ENCODE data around the gene ARL15. TPM values are rescaled to one million over a fixed set of nuclear protein-coding genes. Genes with fewer than 3 reads are reported as not detected.

The ARL15 gene
- total RNA-seq, 1 donor from 2014 or later: 74.4 TPM

DNA sequence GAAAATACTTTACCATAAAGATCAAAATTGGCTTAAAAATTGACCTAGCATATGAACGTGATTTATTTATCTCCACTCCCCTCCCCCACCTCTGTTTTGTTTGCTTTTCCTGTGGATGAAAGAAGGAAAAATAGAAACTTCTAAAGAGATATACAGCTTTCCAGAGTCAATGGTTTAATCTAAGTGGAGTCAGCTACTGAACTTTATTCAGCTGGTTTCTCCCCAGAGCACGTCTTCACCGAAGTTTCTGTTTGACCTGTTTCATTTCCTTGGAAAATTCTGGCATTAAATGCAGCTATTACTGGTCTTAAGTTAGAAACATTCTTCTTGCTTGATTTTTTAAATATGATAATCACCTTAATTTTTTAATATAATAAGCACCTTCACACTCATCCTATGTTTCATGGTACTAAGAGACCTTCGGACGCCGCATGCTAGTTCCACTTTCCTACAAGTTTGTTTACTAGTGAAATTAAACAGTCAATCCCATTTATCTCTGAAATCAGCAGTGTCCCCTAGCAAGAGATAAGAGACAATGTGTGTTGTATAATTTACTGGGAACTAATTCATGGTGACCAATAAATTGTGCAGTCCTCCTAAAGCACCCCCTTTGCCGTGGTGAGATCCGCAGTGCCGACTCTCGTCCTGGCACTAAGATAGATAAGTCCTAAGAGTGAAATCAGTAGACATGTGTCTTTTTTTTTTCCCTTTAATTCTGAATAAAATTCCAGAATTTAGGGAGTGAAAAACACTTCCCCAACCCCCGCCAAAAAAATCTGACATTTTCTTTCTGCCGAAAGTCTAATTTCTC is 89.9 kb downstream of the ARL15 start:
- Histone ChIP-seq H3K4me3 (peak overlapping the region in 1 of 2 donors; percentile 3), H3K27me3 (no peaks in the 10 kb centered on the region), H3K36me3 (no peaks in the 10 kb centered on the region), H3K9me3 (no peaks in the 10 kb centered on the region), H3K27ac (no peak overlapping the region), H3K4me1 (peaks cover 9% of the 10 kb centered on the region)
- DNase-seq (ENCODE audit: extremely low spot score in 2 of 2): no peak
- intact Hi-C loops (cut with DNase I): no loop called here
- TF ChIP-seq POLR2A (IDR thresholded peaks at IDR 0.05) (no peak), POLR2AphosphoS5 (IDR thresholded peaks at IDR 0.05; ENCODE audit: insufficient read depth in 1 of 2, low read depth in 1 of 2) (no peak)
- TF ChIP-seq, protein P1, sequence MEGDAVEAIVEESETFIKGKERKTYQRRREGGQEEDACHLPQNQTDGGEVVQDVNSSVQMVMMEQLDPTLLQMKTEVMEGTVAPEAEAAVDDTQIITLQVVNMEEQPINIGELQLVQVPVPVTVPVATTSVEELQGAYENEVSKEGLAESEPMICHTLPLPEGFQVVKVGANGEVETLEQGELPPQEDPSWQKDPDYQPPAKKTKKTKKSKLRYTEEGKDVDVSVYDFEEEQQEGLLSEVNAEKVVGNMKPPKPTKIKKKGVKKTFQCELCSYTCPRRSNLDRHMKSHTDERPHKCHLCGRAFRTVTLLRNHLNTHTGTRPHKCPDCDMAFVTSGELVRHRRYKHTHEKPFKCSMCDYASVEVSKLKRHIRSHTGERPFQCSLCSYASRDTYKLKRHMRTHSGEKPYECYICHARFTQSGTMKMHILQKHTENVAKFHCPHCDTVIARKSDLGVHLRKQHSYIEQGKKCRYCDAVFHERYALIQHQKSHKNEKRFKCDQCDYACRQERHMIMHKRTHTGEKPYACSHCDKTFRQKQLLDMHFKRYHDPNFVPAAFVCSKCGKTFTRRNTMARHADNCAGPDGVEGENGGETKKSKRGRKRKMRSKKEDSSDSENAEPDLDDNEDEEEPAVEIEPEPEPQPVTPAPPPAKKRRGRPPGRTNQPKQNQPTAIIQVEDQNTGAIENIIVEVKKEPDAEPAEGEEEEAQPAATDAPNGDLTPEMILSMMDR (IDR thresholded peaks at IDR 0.05): no peak

DNA sequence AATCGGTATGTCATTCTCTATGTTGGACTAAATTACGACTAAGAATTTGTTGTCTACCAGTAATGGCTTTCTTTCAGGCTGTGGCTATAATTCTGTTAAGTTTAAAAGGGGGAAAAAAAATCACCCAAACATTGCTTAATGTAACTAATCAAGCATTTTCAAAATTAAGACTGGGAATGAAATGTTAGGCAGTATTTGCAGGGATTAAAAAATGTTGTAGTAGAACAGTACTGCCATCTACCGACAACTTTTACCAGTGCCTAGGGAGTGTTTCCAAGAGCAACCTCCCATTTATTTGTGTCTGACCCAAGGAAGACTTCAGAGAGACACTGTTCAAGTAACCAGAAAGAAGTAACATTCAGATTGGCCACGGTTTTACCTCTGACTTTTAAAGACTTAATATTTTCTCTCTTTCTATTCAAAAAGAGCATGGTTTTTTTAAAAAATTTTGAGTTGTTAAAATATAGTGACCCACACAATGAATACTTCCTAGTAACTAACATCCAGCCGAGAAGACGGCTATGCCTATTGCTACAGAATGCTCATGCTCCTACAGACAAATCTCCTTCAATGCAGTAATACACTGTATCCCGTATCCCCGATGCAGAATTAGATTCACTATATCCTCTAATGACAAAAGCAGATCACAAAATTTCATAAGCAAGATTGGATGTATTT is 92.4 kb downstream of the ARL15 start:
- Histone ChIP-seq H3K9me3 (no peaks in the 10 kb centered on the region), H3K36me3 (no peaks in the 10 kb centered on the region), H3K27ac (no peak overlapping the region), H3K4me3 (no peak overlapping the region), H3K27me3 (no peaks in the 10 kb centered on the region), H3K4me1 (peaks cover 9% of the 10 kb centered on the region)
- intact Hi-C loops (cut with DNase I): loop anchor here (10.0 kb wide), 1 partner anchor 743 kb away; no protein-coding TSS in a partner anchor
- TF ChIP-seq, protein P1 (IDR thresholded peaks at IDR 0.05): peak; percentile 13 to 80 (median 41)
- TF ChIP-seq POLR2AphosphoS5 (IDR thresholded peaks at IDR 0.05; ENCODE audit: insufficient read depth in 1 of 2, low read depth in 1 of 2): no peak
- DNase-seq (ENCODE audit: extremely low spot score in 2 of 2): no peak

DNA sequence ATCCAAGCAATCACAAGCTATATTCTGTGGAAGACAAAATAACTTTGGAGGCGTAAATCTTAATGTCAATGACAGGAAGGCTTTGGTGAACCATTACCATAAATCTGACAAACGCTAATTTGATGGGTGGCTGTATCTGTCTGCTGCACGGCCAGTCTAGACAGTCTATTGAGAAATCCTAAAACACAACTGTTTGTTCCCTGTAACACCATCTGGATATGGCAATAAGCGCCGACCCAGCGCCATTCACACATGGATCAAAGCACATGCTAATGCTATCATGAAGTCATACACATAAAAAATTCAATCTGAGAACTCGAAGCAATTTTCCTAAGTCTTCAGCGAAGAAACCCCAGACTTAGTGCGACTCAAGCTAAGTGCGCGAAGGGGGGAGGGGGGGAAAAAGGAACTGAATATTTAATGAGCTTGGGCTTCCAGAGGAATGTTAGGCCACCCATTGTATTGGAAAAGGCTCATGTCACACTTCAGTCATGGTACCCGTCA is 95.1 kb downstream of the ARL15 start:
- Histone ChIP-seq H3K27ac (no peak overlapping the region), H3K36me3 (no peaks in the 10 kb centered on the region), H3K4me3 (no peak overlapping the region), H3K27me3 (no peaks in the 10 kb centered on the region), H3K9me3 (no peaks in the 10 kb centered on the region), H3K4me1 (no peaks in the 10 kb centered on the region)
- intact Hi-C loops (cut with DNase I): loop anchor here (10.0 kb wide), 1 partner anchor 740 kb away; no protein-coding TSS in a partner anchor
- TF ChIP-seq, protein P1 (IDR thresholded peaks at IDR 0.05): no peak
- TF ChIP-seq POLR2AphosphoS5 (IDR thresholded peaks at IDR 0.05; ENCODE audit: insufficient read depth in 1 of 2, low read depth in 1 of 2) (no peak), POLR2A (IDR thresholded peaks at IDR 0.05) (no peak)
- DNase-seq (ENCODE audit: extremely low spot score in 2 of 2): no peak

DNA sequence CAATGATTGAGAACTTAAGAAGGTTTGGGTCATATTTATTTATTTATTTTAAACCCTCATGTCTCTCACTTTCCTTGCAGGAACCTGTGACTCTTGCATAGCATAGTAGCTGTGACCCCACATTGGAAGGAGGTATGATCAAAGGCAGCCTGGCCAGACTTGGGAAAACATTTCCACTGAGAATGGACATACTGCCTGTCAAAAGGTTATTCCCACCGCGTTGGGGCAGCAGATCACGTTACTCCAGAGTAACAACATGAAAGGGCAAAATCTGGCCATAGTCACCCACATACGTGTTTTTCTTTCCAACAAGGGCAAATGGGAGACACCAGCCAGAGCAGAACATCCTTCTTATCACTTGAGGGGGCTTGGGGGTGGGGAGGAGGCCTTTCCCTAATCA is 95.7 kb downstream of the ARL15 start:
- no peaks in the 10 kb centered on the region for H3K4me1 ChIP-seq
- intact Hi-C loops (cut with DNase I): loop anchor here (10.0 kb wide), 1 partner anchor 740 kb away; no protein-coding TSS in a partner anchor
- no peak for DNase-seq (ENCODE audit: extremely low spot score in 2 of 2)
- H3K27me3 ChIP-seq: no peaks in the 10 kb centered on the region
- H3K4me3 ChIP-seq: no peak overlapping the region
- H3K27ac ChIP-seq: no peak overlapping the region
- H3K9me3 ChIP-seq: no peaks in the 10 kb centered on the region
- TF ChIP-seq, protein P1 (IDR thresholded peaks at IDR 0.05): no peak
- TF ChIP-seq POLR2A (IDR thresholded peaks at IDR 0.05) (no peak), POLR2AphosphoS5 (IDR thresholded peaks at IDR 0.05; ENCODE audit: insufficient read depth in 1 of 2, low read depth in 1 of 2) (no peak)
- H3K36me3 ChIP-seq: no peaks in the 10 kb centered on the region

Data from vagina (tissue), 2 donors.